Measurements from ENCODE around the gene ARTN.

The ARTN gene

DNA sequence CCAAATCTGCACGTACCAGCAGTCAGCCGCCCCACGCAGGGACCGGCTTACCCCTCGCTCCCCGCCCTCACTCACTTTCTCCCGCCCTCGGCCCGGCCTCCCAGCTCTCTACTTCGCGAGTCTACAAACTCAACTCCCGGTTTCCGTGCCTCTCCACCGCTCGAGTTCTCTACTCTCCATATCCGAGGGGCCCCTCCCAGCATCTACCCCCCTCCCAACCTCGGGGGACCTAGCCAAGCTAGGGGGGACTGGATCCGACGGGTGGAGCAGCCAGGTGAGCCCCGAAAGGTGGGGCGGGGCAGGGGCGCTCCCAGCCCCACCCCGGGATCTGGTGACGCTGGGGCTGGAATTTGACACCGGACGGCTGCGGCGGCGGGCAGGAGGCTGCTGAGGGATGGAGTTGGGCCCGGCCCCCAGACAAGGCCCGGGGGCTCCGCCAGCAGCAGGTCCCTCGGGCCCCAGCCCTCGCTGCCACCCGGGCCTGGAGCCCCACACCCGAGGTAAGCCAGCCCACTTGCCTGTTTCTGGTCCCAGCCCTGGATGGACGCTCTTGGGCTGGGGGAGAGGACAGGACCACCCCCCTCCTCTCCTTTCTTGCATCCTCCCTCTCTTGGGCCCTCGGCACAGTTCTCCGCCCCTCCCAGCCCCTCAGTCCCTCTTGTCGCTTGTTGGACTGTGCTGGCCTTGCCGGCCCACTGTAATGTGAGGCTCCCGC is at the start of gene ARTN:
Gene ARTN (plus strand): TSS at position 416 of the 715 bp plus-strand sequence. CDS start 1,856 bp downstream, outside the sequence.
- no peak for DNase-seq (ENCODE audit: low read depth in 2 of 2)

DNA sequence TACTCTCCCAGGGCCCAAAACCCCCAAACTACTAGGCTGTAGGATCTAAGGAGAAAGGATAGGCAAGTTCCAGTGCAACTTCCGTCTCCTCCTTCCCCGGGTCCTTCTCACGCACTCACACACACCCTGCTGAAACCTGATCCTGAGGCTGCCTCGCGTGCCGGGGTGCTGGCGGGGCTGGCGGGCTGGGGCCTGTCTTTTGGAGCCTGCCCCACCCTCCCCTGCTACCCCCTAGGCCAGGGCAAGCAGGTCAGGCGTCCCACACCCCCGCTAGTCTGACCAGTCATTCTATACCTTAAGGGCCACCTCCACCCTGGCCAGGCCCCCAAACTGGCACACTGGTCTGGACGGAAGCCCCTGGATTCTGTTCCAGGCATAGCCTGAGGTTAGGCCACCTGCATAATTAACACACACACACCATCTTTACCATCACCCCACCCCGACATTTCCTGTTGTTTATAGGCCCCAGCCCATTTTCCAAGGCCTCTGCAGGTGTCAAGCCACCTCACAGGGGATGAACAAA is 48.3 kb upstream of the ARTN start:
- no peak for DNase-seq (ENCODE audit: low read depth in 2 of 2)

- no peak for DNase-seq (ENCODE audit: low read depth in 2 of 2)
Observed at GRCh38 chr1:43887748-43888147, 45.9 kb upstream of the ARTN start.

GRCh38 chr1:43890815-43891214 is 42.8 kb upstream of the ARTN start:
- DNase-seq (ENCODE audit: low read depth in 2 of 2) = no peak

- no peak for DNase-seq (ENCODE audit: low read depth in 2 of 2)
Observed at GRCh38 chr1:43893006-43893405, 40.6 kb upstream of the ARTN start.

DNA sequence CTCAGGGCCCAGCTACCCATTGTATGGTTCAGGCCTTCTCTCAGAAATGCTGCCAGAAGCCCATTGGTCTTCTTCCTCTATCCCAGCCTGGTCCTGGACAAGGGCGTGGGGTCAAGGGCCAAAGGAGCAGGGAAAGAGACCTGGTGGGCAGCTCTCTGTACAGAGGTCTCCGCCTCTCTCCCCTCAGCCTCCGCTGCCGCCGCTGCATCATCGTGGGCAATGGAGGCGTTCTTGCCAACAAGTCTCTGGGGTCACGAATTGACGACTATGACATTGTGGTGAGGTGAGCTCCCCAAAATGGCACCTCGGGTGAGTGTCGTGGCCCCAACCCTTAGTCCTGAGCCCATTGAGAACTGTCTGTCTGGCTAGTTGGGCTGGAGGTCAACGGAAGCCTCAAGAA is 34.6 kb upstream of the ARTN start:
- no peak for DNase-seq (ENCODE audit: low read depth in 2 of 2)

DNA sequence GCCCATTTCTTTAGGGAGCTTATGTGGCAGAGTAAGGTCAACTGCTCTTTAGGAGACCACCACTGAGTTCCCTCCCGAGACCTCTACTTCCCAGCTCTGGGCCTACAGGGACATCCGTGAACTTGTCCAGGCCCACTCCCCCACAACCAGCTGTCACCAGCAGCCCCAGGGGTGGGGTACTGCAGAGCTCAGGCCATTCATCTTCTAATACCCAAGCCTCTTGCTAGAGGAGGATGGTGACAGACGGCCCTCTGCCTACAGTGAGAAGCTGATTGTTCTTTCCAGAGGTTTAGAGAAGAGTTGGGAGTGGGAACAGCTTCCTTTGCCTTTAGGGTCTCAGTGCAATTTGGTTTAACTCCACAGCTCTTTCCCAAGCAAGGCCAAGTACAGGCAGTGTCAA is 33.2 kb upstream of the ARTN start:
- DNase-seq (ENCODE audit: low read depth in 2 of 2) = no peak

DNA sequence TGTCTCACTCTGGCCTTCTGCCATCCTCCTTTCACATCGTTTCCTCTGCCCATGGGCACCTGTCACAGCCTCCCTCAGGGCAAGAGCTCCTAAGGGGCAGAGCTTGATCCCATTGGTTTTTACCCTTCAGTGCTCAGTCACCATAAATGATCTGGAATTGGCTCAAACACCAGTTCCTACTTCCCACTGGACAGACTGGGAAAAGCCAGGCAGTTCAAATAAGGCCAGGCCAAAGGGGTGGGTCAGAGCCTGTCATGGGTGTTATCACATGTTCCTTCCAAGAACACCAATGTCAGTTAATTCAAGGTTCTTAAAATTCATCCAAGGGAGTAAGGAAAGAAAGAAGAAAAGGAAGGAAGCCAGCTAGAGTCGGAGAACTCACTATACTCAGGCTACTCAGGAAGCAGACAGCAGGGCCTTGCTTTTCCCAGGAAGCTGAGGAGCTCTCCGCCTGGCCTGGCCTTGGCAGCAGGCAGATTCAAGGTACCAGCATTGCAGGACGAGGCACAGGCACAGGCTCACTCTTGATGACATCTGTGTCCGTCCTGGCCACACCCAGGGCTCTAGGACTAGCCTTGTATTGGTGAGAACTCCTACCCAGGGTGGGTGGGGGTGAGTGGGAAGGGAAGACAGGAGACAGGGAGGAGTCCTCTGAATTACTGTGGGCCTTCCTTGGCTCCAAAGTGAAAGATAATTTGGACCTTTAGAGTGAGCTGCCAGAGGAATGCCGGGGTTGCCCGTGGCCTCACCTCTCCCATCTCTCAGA is 32.2 kb upstream of the ARTN start:
- DNase-seq (ENCODE audit: low read depth in 2 of 2) = no peak

GRCh38 chr1:43902058-43902831 is 31.4 kb upstream of the ARTN start:
- no peak for DNase-seq (ENCODE audit: low read depth in 2 of 2)

- DNase-seq (ENCODE audit: low read depth in 2 of 2) = no peak
Observed at GRCh38 chr1:43904660-43905551, 28.7 kb upstream of the ARTN start.

DNA sequence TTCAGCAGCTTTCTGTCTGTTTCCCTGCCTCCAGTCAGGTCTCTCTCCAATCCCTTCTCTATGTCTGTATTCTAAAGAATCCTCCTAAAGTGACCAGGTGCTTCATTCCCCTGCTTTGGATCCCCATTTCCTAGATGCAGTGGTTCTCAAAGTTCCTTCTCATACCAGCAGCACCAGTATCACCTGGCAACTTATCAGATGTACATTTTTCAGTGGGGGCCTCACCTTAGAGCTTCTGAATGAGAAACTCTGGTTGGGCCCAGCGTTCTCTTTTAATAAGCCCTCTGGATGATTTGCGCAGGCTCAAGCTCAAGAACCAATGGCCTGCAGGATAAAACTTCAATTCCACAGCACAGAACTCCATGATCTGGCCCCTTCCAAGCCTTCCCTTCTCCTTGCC is 25.4 kb upstream of the ARTN start:
- DNase-seq (ENCODE audit: low read depth in 2 of 2) = no peak

- no peak for DNase-seq (ENCODE audit: low read depth in 2 of 2)
Observed at GRCh38 chr1:43908858-43909257, 24.7 kb upstream of the ARTN start.

GRCh38 chr1:43910343-43910742 is 23.3 kb upstream of the ARTN start:
- DNase-seq (ENCODE audit: low read depth in 2 of 2) = no peak

GRCh38 chr1:43912607-43913006 is 21.0 kb upstream of the ARTN start:
- no peak for DNase-seq (ENCODE audit: low read depth in 2 of 2)

- no peak for DNase-seq (ENCODE audit: low read depth in 2 of 2)
Observed at GRCh38 chr1:43913051-43913501, 20.5 kb upstream of the ARTN start.

DNA sequence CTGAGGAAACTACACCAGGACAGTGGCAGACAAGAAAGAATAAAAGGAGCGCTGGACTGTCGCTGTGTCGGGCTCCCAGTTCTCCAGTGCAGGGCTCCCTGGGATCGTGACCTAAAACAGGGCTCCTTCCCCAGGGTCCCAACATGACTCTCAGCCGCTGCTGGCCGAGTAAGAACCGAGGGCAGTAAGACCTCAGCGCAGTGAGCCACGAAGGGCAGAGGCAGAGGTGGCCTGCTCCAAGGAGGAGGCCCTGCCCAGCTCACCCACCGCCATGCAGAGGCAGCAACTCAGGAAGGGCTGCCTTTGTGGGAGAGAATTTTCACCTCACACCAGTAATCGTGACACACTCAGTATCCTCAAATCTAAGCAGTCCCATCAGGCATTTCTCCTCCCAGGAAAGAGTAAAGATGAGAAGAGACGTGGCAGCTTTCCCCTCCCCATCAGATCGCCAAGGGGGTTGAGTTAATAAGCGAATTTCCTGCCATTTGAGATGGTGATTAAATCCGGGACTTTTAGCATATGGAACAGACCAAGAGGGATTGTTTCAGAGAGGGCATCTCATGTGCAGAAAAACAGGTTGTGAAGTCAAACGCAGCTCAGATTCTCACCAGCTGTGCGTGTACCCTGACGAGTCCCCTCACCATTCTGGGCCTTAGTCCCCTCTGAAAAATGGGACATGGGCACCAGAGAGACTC is 19.8 kb upstream of the ARTN start:
- DNase-seq (ENCODE audit: low read depth in 2 of 2) = no peak

GRCh38 chr1:43914576-43915525 is 18.8 kb upstream of the ARTN start:
- DNase-seq (ENCODE audit: low read depth in 2 of 2) = no peak

DNA sequence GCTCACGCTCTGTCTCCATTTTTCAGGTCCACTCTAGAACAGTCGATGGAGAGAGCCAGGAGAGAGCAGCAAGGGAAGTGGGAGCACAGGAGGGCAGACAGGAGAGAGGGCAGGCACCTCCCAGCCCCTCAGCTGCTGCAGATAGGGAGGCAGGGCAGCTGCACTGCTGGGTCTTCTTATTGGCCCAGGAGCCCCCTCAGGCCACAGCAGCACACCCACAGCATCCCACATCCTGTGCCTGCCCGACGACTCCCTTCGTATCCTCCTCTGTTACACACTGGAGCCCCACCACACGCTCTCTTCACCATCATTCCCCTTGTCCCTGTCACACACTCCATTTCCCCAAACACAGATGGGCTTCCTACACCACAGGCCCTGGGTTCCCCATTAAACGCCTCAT is 13.7 kb upstream of the ARTN start:
- DNase-seq (ENCODE audit: low read depth in 2 of 2) = no peak

GRCh38 chr1:43921022-43921421 is 12.6 kb upstream of the ARTN start:
- no peak for DNase-seq (ENCODE audit: low read depth in 2 of 2)
